WTC11 (cell line): ENCODE data around the gene RASSF4.

ENCODE experiments used
- FOXP4 ChIP-seq: sonication (generic); formaldehyde crosslinking; IDR thresholded peaks from 2 replicates; pipeline ENCODE4 v1.8.0; 2022; ENCODE audit warnings: mild to moderate bottlenecking, missing genetic modification reagents
- ZSCAN18 ChIP-seq: fragments of 250-450 bp; sonication (Bioruptor Pico); IDR thresholded peaks from 2 replicates; pipeline ENCODE4 v2.1.2; 2022; ENCODE audit warnings: mild to moderate bottlenecking, moderate library complexity

GRCh38 chr10:44965104-44965503 is 5.5 kb downstream of the RASSF4 start:
- TF ChIP-seq FOXP4 (no peak), ZSCAN18 (CRISPR knock-in tag) (no peak)
